SK-N-SH treated with all-trans-retinoic acid at 6 μM for 48 hours (cell line): ENCODE data around the gene POLE2.
"Not testable (repeated sequence)": the region's sequence is repeated elsewhere in the genome, so short reads cannot be mapped to it uniquely, and the experiment has no call there.

Experiments used
- ATAC-seq: fragments of 200-7000 bp; cut with Tn5 transposase; 3 replicates; pipeline ENCODE4 v1.9.1; 2020; ENCODE audit warnings: mild to moderate bottlenecking, moderate library complexity
- ARNTL ChIP-seq: fragments of 450-650 bp; formaldehyde crosslinking; IDR thresholded peaks from 2 replicates; pipeline ENCODE4 v1.5.0; 2020; ENCODE audit warnings: low read depth, mild to moderate bottlenecking, moderate library complexity, borderline replicate concordance
- BACH2 ChIP-seq: fragments of 250-450 bp; sonication (Bioruptor Pico); IDR thresholded peaks from 2 replicates; pipeline ENCODE4 v1.9.0; 2021; ENCODE audit warnings: mild to moderate bottlenecking, borderline replicate concordance
- CREB5 ChIP-seq: fragments of 250-450 bp; sonication (Bioruptor Pico); IDR thresholded peaks from 2 replicates; pipeline ENCODE4 v1.5.1; 2020; ENCODE audit warnings: low read depth, mild to moderate bottlenecking, moderate library complexity
- CSDC2 ChIP-seq: fragments of 250-450 bp; sonication (Bioruptor Pico); IDR thresholded peaks from 2 replicates; pipeline ENCODE4 v1.5.0; 2020; ENCODE audit warnings: mild to moderate bottlenecking, moderate library complexity
- ESRRG ChIP-seq: fragments of 250-450 bp; sonication (Bioruptor Pico); IDR thresholded peaks from 2 replicates; pipeline ENCODE4 v1.6.1; 2021; ENCODE audit warnings: mild to moderate bottlenecking
- GLIS3 ChIP-seq: fragments of 250-450 bp; sonication (Bioruptor Pico); IDR thresholded peaks from 2 replicates; pipeline ENCODE4 v1.5.0; 2020; ENCODE audit warnings: mild to moderate bottlenecking, moderate library complexity
- ISL1 ChIP-seq: fragments of 250-450 bp; sonication (Bioruptor Pico); IDR thresholded peaks from 2 replicates; pipeline ENCODE4 v2.1.2; 2022; ENCODE audit warnings: mild to moderate bottlenecking, moderate library complexity
- OSR1 ChIP-seq: fragments of 250-450 bp; sonication (Bioruptor Pico); IDR thresholded peaks from 2 replicates; pipeline ENCODE4 v1.8.0; 2022; ENCODE audit warnings: moderate library complexity, mild to moderate bottlenecking, inconsistent platforms
- PATZ1 ChIP-seq: fragments of 250-450 bp; sonication (Bioruptor Pico); IDR thresholded peaks from 2 replicates; pipeline ENCODE4 v1.8.0; 2020; ENCODE audit warnings: mild to moderate bottlenecking, moderate library complexity, borderline replicate concordance
- POU6F1 ChIP-seq: fragments of 250-450 bp; sonication (Bioruptor Pico); IDR thresholded peaks from 2 replicates; pipeline ENCODE4 v1.8.0; 2021; ENCODE audit warnings: low read depth, mild to moderate bottlenecking, moderate library complexity, borderline replicate concordance
- RARB ChIP-seq: fragments of 250-450 bp; sonication (Bioruptor Pico); IDR thresholded peaks from 2 replicates; pipeline ENCODE4 v1.8.0; 2021; ENCODE audit warnings: mild to moderate bottlenecking, moderate library complexity
- SNAI2 ChIP-seq: fragments of 250-450 bp; sonication (Bioruptor Pico); IDR thresholded peaks from 2 replicates; pipeline ENCODE4 v1.5.0; 2020; ENCODE audit warnings: mild to moderate bottlenecking, moderate library complexity
- TOX ChIP-seq: fragments of 250-450 bp; sonication (Bioruptor Pico); IDR thresholded peaks from 2 replicates; pipeline ENCODE4 v1.8.0; 2021; ENCODE audit warnings: mild to moderate bottlenecking, moderate library complexity, borderline replicate concordance
- TSHZ2 ChIP-seq: fragments of 250-450 bp; sonication (Bioruptor Pico); IDR thresholded peaks from 2 replicates; pipeline ENCODE4 v1.5.0; 2020; ENCODE audit warnings: mild to moderate bottlenecking, moderate library complexity
- ZC3H10 ChIP-seq: fragments of 250-450 bp; sonication (Bioruptor Pico); IDR thresholded peaks from 2 replicates; pipeline ENCODE4 v1.5.1; 2021; ENCODE audit warnings: mild to moderate bottlenecking, moderate library complexity
- ZFP3 ChIP-seq: fragments of 250-450 bp; sonication (Bioruptor Pico); IDR thresholded peaks from 2 replicates; pipeline ENCODE4 v1.5.0; 2020; ENCODE audit warnings: mild to moderate bottlenecking, moderate library complexity
- ZFP30 ChIP-seq: fragments of 450-650 bp; formaldehyde crosslinking; IDR thresholded peaks from 2 replicates; pipeline ENCODE4 v1.5.0; 2022; ENCODE audit warnings: mild to moderate bottlenecking, moderate library complexity
- ZNF70 ChIP-seq: fragments of 450-650 bp; formaldehyde crosslinking; IDR thresholded peaks from 2 replicates; pipeline ENCODE4 v1.5.0; 2020; ENCODE audit warnings: mild to moderate bottlenecking, moderate library complexity
- ZNF8 ChIP-seq: fragments of 450-650 bp; formaldehyde crosslinking; IDR thresholded peaks from 2 replicates; pipeline ENCODE4 v1.5.0; 2020; ENCODE audit warnings: mild to moderate bottlenecking, moderate library complexity
- TF ChIP-seq, protein P1 (sequence below): fragments of 250-450 bp; sonication (Bioruptor Pico); IDR thresholded peaks from 2 replicates; pipeline ENCODE4 v1.5.1; 2021; ENCODE audit warnings: mild to moderate bottlenecking, moderate library complexity

POLE2 gene

GRCh38 chr14:49702725-49703124, 14.7 kb upstream of the POLE2 start:
- TF ChIP-seq SNAI2 (CRISPR knock-in tag) (no peak), ZNF70 (CRISPR knock-in tag) (no peak), ISL1 (no peak), GLIS3 (CRISPR knock-in tag) (no peak), POU6F1 (CRISPR knock-in tag) (no peak), TSHZ2 (CRISPR knock-in tag) (no peak), TOX (CRISPR knock-in tag) (no peak), ZFP3 (CRISPR knock-in tag) (no peak), PATZ1 (CRISPR knock-in tag) (no peak), ZFP30 (CRISPR knock-in tag) (no peak), ZC3H10 (CRISPR knock-in tag) (no peak), ZNF8 (CRISPR knock-in tag) (no peak), OSR1 (CRISPR knock-in tag) (no peak), BACH2 (CRISPR knock-in tag) (no peak), RARB (CRISPR knock-in tag) (no peak)
- TF ChIP-seq, protein P1, sequence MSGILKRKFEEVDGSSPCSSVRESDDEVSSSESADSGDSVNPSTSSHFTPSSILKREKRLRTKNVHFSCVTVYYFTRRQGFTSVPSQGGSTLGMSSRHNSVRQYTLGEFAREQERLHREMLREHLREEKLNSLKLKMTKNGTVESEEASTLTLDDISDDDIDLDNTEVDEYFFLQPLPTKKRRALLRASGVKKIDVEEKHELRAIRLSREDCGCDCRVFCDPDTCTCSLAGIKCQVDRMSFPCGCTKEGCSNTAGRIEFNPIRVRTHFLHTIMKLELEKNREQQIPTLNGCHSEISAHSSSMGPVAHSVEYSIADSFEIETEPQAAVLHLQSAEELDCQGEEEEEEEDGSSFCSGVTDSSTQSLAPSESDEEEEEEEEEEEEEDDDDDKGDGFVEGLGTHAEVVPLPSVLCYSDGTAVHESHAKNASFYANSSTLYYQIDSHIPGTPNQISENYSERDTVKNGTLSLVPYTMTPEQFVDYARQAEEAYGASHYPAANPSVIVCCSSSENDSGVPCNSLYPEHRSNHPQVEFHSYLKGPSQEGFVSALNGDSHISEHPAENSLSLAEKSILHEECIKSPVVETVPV (CRISPR knock-in tag), result no peak
- TF ChIP-seq, all 23 proteins: peak for 0
- no peak for ATAC-seq

- not testable (repeated sequence) for ATAC-seq
These were observed 5.7 kb upstream of the POLE2 start for GRCh38 chr14:49693735-49694124.

DNA sequence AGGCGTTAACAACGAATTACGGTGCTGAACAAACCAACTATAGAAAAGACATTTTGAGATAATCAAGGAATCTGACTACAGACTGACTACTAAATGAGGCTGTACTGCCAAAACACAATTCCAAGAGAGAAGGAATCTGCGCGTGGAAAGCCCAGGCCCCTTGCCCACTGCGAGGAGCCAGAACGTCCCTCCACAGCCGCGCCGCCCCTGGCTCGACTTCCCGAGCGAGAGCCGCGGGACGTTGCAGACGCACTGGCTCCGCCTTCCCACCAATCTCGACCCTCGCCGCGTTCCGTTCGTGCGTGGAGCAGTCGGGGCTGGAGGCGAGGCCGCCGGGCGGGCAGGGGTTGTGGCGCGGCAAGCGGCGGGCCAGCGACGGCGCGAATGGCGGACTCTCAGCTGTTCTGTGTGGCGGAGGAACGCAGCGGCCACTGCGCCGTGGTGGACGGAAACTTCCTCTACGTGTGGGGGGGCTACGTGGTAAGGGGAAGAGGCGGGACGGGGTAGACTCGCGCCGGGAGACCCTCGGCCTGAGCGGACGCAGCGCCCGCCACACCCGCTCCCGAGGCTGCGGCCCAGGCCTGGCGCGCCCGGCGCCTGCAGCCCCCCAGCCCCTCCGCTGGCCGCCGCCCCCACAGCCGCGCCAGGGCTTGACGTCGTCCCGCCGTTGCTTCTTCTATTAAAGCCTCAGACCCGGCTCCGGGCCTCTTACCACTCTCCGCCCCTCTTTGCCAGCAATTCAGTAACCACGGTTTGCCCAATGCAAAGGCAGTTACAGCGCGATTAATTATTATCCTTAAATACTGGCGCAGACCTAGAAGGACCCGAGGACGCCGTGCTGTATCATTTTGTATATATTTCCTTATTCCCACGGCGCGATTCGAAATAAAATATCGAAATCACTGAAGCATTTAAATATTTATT, 5.1 kb upstream of the POLE2 start, which contains the start of gene KLHDC1:
TSS of gene KLHDC1 (plus strand) at position 310 of the 924 bp plus-strand sequence. CDS start at position 385, 75 bp downstream.
- peak; percentile 77 for ATAC-seq
- no peak for TF ChIP-seq ARNTL (CRISPR knock-in tag)
- no peak for TF ChIP-seq PATZ1 (CRISPR knock-in tag)
- TF ChIP-seq ESRRG, result no peak
- TF ChIP-seq OSR1 (CRISPR knock-in tag), result no peak
- TF ChIP-seq ZC3H10 (CRISPR knock-in tag), result no peak
- TF ChIP-seq, protein P1 (CRISPR knock-in tag), result no peak
- no peak for TF ChIP-seq BACH2 (CRISPR knock-in tag)
- TF ChIP-seq ZNF70 (CRISPR knock-in tag), result no peak
- no peak for TF ChIP-seq RARB (CRISPR knock-in tag)
- no peak for TF ChIP-seq SNAI2 (CRISPR knock-in tag)
- 0 out of 2 replicates have a peak, but pooled peaks have one; percentile 24 for TF ChIP-seq CSDC2 (CRISPR knock-in tag)
- no peak for TF ChIP-seq CREB5 (CRISPR knock-in tag)
- TF ChIP-seq TSHZ2 (CRISPR knock-in tag), result peak; percentile 64; the same call in 1 of the 2 replicates
